GM21529 (cell line): ENCODE measurements around the gene ARFGAP1.
"Not testable (repeated sequence)": the region's sequence is repeated elsewhere in the genome, so short reads cannot be mapped to it uniquely, and the experiment has no call there.

Source experiments
- ATAC-seq: cut with Tn5 transposase; IDR thresholded peaks from one replicate; pipeline ENCODE4 v1.9.1; 2021; ENCODE audit not compliant: unreplicated experiment

Gene ARFGAP1

DNA sequence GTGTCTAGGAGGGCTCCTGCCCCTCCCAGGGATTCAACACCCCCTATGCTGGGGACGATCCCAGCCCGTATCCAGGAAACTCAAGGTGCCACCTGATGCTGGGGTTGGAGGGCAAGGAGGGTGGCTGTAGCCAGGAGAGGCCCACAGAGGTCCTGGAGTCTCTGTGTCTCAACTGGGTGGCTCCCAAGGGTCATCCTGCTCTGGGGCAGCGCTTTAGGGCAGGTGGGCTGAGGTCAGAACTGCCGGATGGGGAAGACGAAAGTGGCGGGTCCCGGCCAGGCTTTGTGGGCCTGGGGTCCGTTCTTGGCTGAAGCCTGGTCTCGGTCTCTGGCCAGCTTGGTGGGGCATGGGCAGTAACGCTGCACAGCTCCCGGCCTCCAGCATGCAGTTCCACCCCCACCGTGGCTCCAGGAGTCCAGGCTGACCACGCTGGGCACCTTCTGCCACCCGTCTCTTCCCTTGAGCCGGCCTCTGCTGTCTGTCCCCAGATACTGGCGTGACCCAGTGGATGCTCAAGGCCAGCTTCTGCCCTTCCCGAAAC lies 17.6 kb downstream of the ARFGAP1 start:
- ATAC-seq = no peak

DNA sequence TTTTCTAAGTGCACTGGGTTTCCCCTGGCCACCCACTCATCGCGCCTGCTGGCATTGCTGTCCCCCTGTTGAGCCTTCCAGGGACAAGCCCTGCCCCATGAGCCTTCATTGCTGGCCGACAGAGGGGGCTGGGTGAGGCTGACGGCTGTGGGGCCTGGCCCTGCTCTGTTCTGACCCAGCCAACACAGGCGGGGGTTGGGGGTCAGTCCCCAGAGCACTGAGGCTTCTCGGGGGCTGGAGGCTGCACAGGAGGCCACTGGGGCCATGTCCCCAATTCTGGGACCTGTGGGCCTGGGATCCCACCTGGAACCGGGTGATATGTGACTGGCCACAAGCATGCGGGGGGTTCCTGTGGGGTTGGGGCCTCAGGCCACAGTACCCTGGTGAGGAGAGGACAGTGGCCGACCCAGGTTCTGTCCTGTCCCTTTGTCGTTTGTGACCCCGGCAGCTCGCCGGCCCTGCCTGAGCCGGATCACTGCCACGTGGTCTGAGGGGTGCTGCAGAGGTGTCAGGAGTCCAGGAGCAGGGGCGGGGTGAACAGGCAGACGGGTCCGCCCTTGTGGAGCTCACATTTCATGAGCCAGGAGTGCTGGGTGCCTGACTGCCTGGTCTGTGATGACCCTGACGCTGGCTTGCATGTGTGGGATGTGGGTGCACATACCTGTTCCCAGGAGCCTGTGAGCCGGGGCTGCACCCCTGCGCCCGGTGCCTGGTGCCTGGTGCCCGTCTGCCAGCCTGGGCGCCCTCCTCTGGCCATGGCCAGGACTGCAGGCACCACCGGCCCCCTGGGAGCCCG lies 18.3 kb downstream of the ARFGAP1 start:
- no peak for ATAC-seq

DNA sequence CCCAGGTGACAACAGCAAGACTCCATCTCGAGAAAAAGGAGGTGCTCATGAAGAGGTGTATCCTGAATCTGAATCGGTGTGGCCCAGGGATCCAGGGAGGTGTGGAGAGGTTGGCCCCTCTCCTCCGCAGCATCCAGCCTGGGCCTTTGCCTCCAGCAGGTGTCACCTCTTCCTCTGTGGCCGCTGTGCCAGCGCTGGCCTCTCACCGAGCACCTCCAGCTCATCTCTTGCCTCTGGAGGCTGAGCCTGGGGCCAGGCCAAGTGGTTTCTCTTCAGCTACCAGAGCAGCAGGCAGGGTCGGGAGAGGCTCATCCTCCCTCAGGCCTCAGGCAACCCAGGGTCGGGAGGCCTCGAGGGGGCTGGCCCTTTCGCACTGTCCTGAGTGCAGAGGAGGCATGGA lies 19.2 kb downstream of the ARFGAP1 start:
- ATAC-seq = no peak

DNA sequence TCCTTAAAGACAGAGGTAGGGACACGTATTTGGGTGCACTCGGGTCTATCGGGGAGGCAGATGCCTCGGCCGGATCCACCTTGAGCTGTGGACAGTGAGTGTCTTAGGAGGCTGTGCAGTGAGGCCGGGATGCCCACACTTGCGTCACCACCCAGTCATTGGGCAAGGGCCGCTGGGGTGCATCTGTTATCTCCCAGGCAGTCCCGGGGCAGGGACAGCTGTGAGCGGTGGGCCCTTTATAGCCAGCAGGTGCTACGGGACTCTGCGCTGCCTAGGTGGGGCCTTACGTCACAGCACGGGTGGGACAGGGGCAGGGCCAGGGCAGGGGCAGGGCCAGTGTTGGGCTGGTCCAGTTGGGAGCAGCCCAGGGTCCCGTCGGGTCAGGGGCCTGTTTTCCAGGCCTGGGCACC lies 19.7 kb downstream of the ARFGAP1 start:
- ATAC-seq = no peak

DNA sequence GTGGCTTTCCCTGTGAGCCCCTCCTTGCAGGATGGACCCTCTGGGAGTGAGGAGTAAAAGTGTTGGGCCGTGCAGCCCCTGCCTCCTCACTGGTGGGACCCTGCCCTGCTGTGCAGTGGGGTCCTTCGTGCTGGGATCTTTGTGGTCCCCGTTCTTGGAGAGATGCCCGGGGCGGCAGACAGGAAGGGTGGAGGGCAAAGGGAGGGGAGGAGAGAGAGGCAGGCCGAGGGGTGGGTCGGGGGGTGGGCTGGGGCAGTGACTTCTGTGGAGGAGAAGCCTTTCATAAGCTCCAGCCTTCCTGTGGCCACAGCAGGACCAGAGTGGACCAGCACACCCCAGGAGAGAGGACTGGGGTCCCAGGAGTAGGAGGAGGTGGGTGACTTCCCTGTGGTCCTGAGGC lies 20.3 kb downstream of the ARFGAP1 start, which contains the start of gene COL20A1:
Gene COL20A1 (plus strand): TSS at position 283 of the 400 bp plus-strand sequence. CDS start 1,922 bp downstream, outside the sequence.
- no peak for ATAC-seq

DNA sequence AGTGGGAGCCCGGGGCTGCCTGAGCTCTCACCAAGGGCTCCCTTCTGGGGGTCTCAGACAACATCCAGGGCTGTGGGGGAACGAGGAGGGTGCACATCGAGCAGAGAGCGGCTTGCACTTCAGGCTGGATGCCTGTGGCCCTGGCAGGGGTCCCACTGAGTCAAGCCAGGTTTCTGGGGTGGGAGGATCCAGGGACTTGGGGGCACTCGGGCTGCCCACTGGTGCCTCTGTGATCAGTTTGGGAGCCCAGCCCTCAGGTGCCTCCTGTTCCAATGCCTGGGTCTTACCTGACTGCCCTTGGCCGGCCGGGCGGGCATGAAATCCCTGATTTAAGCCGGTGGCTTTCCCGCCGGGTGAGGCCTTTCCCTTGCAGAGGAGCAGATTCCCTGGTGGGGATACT lies 20.8 kb downstream of the ARFGAP1 start:
- ATAC-seq = no peak

DNA sequence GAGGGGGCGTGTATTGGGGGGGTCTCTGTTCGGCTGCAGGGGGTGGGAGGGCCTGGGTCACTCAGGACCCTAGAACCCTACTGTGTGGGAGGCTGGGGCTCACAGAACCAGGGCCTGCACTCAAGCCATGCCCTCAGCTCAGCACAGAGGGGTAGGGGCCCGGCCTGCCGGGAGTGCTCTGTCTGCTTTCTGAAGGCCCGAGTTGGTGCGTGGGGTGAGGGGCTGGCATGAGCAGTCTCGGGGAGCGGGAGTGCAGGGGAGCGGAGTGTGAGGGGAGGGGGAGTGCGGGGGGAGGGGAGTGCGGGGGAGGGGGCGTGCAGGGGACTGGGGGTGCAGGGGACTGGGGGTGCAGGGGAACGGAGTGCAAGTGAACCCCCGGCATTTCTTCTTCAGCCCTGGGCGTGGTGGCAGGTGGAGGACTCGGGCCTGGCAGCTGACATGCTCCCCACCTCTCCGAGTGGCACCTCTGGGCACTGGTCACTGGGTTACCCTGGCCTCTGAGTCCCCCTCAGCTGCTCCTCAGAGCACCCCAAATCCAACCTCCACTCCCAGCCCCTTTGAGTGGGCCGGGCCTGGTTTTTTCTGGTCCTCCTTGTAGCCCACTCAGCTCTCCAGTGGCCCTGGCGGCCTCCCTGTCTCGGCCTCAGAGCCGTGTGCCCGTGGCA lies 21.4 kb downstream of the ARFGAP1 start:
- ATAC-seq = no peak

DNA sequence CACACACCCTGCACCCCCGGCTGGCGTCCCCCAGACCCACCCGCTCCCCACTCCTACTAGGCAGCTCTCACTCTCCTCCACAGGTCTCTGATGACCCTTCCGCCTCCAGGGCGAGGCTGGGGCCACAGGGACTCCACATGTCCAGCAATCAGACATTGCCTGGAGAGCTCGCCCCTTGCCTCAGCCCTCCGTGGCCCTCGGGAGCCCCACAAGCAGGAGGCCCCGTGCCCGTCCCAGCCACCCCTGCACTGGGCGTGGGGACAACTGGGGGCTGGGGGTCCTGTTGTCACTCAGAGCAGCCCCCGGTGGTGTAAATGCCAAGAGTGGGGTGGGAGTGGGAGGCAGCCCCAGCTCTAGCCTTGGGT lies 21.9 kb downstream of the ARFGAP1 start:
- no peak for ATAC-seq

DNA sequence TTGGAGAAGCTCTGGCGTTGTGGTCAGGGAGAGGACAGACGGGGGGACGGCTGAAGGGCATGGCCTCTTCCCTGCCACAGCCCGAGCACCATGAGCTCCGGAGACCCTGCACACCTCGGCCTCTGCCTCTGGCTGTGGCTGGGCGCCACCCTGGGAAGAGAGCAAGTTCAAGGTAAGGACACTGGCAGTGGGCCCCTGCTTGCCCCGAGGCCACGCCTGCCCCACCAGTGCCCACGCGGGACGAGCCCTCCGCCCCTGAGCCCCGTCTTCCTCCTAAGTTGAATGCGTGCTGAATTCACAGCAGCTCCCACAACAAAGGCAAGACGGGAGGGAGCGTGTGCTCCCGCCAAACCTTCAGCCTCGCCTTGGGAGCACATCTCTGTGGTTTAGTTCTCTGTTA lies 22.4 kb downstream of the ARFGAP1 start:
- no peak for ATAC-seq

DNA sequence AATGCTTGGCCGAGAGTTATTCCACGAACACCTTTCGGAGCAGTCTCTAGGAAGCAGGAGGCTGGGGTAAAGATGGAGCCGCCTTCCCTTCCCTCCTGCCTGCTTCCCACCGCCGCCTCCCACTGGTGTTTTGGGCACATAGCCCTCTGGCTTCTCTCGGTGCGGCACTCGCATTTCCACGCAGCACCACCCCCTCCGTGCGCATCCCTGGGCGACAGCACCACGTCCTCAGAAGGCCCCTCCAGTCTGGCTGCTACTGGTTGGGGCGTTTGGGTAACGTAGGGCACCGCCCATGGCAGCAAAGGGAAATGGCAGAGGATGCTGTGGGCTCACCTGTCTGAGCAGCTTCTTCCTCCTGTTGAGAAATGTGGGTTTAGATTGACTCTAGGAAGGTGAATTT lies 22.8 kb downstream of the ARFGAP1 start:
- ATAC-seq = no peak

DNA sequence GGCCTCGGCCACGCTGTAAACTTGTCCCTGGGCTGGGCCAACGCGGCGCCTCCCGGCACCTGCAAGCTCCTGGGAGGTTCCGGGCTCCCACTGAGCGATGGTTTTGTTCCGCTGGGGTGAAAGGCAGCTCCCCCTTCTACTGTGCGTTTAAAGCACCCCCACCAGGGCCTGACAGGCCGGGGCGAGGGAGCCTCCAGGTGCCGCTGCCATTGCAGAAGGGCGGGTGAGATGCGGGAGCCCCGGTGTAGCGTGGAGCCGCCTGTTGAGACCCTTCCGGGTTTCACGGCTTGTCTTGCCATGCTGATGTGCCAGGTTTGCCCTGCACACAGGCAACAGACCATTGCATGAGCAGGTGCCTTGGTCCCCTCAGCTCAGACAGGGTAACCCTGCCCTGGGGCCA lies 23.2 kb downstream of the ARFGAP1 start:
- no peak for ATAC-seq

DNA sequence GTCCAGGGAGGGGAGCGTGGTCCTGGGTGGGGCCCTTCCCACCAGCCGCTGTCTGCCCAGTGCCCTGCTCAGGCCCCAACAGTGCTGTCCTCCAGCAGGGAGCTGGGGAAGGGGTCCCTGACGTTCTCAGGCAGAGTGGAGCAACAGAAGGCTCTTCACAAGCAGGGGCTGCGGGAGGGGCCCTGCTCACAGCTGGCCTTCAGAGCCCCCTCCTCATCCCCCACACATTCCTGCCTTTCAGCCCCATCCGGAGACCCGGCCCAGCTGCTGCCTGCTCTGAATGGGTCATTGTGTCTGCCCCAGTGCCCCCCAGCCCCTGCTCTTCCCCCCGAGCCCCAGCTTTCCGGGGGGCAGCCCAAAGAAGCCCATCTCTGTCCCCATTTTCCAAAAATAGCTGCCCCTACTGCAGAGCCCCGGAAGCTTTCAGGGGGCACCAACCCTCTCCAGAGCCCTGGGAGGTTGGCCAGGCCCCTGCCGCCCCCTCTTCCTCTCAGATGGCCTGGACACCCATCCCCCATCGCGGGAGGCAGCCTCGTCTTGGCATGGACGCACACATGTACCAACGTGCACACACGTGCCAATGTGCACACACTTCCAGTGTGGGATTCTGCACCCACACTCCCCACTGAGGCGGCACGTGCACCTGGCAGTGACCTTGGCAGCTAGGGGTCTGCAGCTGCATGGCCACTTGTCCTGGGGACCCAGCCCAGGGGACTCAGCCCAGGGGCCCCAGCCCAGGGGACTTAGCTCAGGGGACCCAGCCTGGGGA lies 24.1 kb downstream of the ARFGAP1 start:
- ATAC-seq = no peak

DNA sequence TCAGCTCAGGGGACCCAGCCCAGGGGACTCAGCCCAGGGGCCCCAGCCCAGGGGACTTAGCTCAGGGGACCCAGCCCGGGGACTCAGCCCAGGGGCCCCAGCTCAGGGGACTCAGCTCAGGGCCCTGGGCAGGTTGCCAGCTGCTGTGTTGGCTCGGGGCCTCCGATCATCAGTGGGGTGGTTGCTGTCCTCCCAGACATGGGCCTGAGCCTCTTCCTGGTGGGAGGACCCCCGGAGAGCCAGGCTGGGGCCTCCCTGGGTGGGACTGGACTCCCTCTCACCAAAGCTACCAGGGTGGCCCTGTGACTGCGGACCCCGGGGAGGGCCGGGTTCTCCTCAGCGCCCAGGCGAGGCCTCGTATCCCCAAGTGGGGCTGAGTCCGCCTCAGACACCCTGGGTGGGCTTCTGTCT lies 24.8 kb downstream of the ARFGAP1 start:
- ATAC-seq = no peak

DNA sequence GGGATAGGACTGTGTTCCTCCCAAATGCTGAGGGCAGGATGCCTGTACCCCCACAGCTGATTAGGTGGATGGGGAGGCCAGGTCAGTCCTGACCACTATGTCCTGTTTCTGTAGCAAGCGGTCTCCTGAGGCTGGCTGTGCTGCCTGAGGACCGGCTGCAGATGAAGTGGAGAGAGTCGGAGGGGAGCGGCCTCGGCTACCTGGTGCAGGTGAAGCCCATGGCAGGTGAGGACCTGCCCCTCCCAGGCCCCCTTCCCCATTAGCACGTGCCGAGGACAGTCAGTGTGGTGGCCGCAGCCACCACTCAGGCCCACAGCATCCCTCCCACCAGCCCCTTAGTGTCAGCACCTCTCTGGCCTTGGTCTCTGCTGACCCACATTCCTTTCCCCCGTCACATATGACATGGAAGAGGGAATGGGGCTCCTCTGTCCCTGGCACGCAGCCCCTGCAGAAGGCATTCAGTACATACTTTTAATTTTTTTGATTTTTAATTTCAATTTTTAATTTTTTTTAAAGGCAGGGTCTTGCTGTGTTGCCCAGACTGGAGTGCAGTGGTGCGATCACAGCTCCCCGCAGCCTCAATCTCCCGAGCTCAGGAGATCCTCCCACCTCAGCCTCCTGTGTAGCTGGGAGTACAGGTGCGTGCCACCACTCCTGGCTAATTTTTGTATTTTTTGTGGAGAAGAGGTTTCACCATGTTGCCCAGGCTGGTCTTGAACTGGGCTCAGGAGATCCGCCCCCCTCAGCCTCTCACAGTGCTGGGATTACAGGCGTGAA lies 25.4 kb downstream of the ARFGAP1 start:
- ATAC-seq = no peak

DNA sequence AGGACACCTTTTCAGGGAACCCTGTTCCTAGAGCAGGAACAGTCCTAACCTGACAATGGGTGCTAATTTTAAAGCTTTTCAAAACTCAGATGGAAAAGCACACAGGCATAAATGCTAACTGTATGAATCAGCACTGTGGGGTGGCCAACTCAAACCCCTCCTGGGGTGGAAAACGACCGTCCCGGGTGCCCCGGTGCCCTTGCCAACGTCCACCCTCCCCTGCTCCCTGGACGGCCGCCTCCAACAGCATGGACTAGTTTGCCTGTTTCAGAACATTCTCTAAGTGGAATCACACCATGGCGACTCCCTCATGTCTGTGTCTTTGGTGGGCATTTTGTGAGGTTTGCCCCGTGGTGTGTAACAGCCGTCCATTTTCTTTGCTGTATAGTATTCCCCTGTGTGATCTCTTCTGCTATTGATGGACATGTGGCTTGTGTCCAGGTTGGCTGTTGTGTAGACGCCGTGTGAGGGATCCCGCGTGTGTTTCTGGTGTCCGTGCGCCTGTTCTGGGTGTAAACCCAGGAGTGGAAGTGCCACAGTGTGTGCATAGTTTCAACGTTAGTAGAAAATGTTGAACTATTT lies 26.2 kb downstream of the ARFGAP1 start:
- ATAC-seq = no peak

DNA sequence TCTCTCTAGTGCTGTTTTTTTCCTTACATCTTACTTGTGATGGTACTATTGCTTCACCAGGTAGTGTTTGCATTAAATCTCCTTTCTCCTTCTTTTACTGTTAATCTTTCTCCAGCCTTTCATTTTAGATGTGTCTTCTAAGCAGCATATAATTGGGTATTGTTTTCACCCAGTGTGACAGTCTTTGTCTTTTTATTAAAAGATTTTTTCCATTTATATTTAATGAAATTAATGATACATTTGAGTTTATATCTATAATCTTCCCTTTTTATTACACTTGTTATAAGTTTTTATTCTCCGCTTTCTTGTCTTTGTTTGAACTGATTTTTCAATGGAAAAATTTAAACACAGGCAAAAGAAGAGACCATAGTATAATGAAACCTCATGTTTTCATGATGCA lies 29.1 kb downstream of the ARFGAP1 start:
- ATAC-seq = no peak

DNA sequence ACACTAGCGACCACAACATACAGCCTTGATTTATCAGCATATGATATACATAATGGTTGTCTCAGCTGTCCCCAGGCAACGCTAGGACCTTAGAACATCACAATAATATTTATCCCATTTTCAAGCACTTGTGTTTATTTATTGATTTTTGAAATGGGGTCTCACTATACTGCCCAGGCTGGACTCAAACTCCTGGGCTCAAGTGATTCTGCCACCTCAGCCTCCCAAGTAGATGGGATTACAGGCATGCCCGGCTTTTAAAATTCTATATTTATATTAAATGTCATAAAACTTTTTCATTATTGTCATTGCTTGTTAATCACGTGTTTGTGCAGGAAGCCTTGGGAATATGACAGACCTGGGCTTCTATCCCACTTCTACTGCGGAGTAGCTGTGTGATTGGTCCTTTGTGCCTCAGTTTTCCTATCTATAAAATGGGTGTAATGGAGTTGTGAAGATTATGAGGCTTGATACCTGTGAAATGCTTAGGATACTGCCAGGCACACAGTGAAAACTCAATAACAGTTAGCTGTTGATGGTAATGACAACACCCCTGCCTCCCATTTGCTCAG lies 30.6 kb downstream of the ARFGAP1 start:
- no peak for ATAC-seq

DNA sequence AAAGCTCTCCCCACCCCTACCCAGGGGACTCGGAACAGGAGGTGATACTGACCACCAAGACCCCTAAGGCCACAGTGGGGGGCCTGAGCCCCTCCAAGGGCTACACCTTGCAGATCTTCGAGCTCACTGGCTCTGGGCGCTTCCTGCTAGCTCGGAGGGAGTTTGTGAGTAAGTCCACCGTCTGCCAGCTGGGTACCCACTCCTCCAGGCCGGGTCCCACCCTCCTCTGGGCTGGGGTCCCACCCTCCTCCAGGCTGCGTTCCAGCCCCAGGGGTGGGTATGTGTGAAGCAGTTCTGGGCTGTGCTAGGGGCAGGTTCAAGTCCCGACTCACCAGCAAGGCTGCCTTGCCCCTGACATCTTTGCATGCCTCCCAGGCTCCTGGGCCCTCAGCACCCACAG lies 32.8 kb downstream of the ARFGAP1 start:
- no peak for ATAC-seq

DNA sequence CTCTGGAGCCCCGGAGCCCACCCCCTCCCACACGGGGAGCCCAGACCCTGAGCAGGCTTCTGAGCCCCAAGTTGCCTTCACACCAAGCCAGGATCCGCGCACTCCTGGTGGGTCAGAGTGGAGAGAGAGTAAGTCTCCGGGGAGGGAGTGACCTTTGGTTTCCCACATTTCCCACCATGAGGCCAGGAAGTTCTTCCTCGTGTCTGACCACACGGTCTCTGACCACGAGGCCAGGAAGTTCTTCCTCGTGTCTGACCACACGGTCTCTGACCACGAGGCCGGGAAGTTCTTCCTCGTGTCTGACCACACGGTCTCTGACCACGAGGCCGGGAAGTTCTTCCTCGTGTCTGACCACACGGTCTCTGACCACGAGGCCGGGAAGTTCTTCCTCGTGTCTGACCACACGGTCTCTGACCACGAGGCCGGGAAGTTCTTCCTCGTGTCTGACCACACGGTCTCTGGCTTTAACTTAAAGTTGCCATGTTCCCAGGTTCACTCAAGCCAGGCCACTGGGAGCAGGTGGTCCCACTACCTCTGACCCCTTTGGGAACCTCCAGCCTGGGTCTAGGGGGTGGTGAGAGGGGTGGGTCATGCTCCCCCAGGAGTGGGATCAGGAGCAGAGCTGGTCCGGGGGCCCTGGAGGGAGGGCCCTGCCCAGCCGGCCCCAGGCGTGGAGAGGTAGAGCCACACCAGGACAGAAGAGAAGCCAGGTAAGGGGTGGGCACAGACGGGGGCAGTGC lies 33.5 kb downstream of the ARFGAP1 start:
- ATAC-seq = not testable (repeated sequence)
